Measurements from ENCODE around the gene FBXO36. TPM values are rescaled to one million over a fixed set of nuclear protein-coding genes. Genes with fewer than 3 reads are reported as not detected.
A peak's percentile ranks its signal among the peaks of the same experiment; 100 is the strongest.

The FBXO36 gene
- total and polyA plus RNA-seq, 4 donors = 0.56 to 1.3 (median 0.69) TPM

- H3K4me1 ChIP-seq (ENCODE audit: control insufficient read depth in 4 of 4, insufficient read depth in 4 of 4, low read length in 3 of 4) = peaks cover 0 to 41% (median 17%) of the 10 kb centered on the region in 4 donors
Observed at GRCh38 chr2:229914171-229914570, 8.1 kb upstream of the FBXO36 start.

GRCh38 chr2:229917793-229918192 lies 4.5 kb upstream of the FBXO36 start:
- H3K9me3 ChIP-seq (ENCODE audit: control insufficient read depth in 4 of 4, low read length in 3 of 4) = no peaks in the 10 kb centered on the region
- no peak overlapping the region for H3K9ac ChIP-seq (ENCODE audit: low read depth in 1 of 2, low read length in 2 of 2)
- no peaks in the 10 kb centered on the region for H3K27me3 ChIP-seq (ENCODE audit: control insufficient read depth in 4 of 4, insufficient read depth in 4 of 4, low read length in 3 of 4)
- DNase-seq (ENCODE audit: low spot score) = no peak
- 95% methylated on average over 5 of the region's 5 CpGs for WGBS
- peaks cover 0 to 35% (median 9%) of the 10 kb centered on the region in 4 donors for H3K4me1 ChIP-seq (ENCODE audit: control insufficient read depth in 4 of 4, insufficient read depth in 4 of 4, low read length in 3 of 4)
- peaks cover 0 to 6% (median 3%) of the 10 kb centered on the region in 4 donors for H3K36me3 ChIP-seq (ENCODE audit: control insufficient read depth in 4 of 4, insufficient read depth in 3 of 4, low read depth in 1 of 4, low read length in 3 of 4)
- no peak overlapping the region for H3K27ac ChIP-seq (ENCODE audit: low read depth in 1 of 2, low read length in 2 of 2)
- no peak overlapping the region for H3K4me3 ChIP-seq (ENCODE audit: low read depth in 1 of 3, low read length in 3 of 3)
- TF ChIP-seq, protein P1, sequence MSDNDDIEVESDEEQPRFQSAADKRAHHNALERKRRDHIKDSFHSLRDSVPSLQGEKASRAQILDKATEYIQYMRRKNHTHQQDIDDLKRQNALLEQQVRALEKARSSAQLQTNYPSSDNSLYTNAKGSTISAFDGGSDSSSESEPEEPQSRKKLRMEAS (IDR thresholded peaks at IDR 0.05) = no peak
- TF ChIP-seq SP1 (IDR thresholded peaks at IDR 0.05) = no peak
- no peak for TF ChIP-seq RAD21 (IDR thresholded peaks at IDR 0.05)
- no peak for TF ChIP-seq JUND (IDR thresholded peaks at IDR 0.05)
- TF ChIP-seq, protein P2, sequence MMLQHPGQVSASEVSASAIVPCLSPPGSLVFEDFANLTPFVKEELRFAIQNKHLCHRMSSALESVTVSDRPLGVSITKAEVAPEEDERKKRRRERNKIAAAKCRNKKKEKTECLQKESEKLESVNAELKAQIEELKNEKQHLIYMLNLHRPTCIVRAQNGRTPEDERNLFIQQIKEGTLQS (IDR thresholded peaks at IDR 0.05) = no peak
- TF ChIP-seq EGR1 (IDR thresholded peaks at IDR 0.05; ENCODE audit: low read depth in 2 of 2) = no peak
- no peak for TF ChIP-seq NR2F2 (IDR thresholded peaks at IDR 0.05)

More at GRCh38 chr2:229914171-229914570, 8.1 kb upstream of the FBXO36 start:
- Histone ChIP-seq H3K9ac (ENCODE audit: low read depth in 1 of 2, low read length in 2 of 2) (no peak overlapping the region), H3K36me3 (ENCODE audit: control insufficient read depth in 4 of 4, insufficient read depth in 3 of 4, low read depth in 1 of 4, low read length in 3 of 4) (peaks cover 0 to 8% (median 3%) of the 10 kb centered on the region in 4 donors), H3K27ac (ENCODE audit: low read depth in 1 of 2, low read length in 2 of 2) (no peak overlapping the region), H3K27me3 (ENCODE audit: control insufficient read depth in 4 of 4, insufficient read depth in 4 of 4, low read length in 3 of 4) (no peaks in the 10 kb centered on the region), H3K9me3 (ENCODE audit: control insufficient read depth in 4 of 4, low read length in 3 of 4) (no peaks in the 10 kb centered on the region), H3K4me3 (ENCODE audit: low read depth in 1 of 3, low read length in 3 of 3) (no peak overlapping the region)
- no peak for TF ChIP-seq NR2F2 (IDR thresholded peaks at IDR 0.05)
- TF ChIP-seq, protein P2 (IDR thresholded peaks at IDR 0.05) = no peak
- 80% methylated on average over 2 of the region's 2 CpGs for WGBS
- no peak for DNase-seq (ENCODE audit: low spot score)

GRCh38 chr2:229920011-229920641 lies 2.2 kb upstream of the FBXO36 start:
- Histone ChIP-seq H3K27ac (ENCODE audit: low read depth in 1 of 2, low read length in 2 of 2) (peak overlapping the region; percentile 87 to 91), H3K4me1 (ENCODE audit: control insufficient read depth in 4 of 4, insufficient read depth in 4 of 4, low read length in 3 of 4) (peaks cover 0 to 26% (median 15%) of the 10 kb centered on the region in 4 donors)
- DNase-seq (ENCODE audit: low spot score) = peak; percentile 51

More at GRCh38 chr2:229920011-229920641, 2.2 kb upstream of the FBXO36 start:
- Histone ChIP-seq H3K9me3 (ENCODE audit: control insufficient read depth in 4 of 4, low read length in 3 of 4) (no peaks in the 10 kb centered on the region), H3K27me3 (ENCODE audit: control insufficient read depth in 4 of 4, insufficient read depth in 4 of 4, low read length in 3 of 4) (no peaks in the 10 kb centered on the region), H3K4me3 (ENCODE audit: low read depth in 1 of 3, low read length in 3 of 3) (peak overlapping the region; percentile 85 to 96 (median 87)), H3K9ac (ENCODE audit: low read depth in 1 of 2, low read length in 2 of 2) (peak overlapping the region; percentile 84 to 93), H3K36me3 (ENCODE audit: control insufficient read depth in 4 of 4, insufficient read depth in 3 of 4, low read depth in 1 of 4, low read length in 3 of 4) (peaks cover 0 to 5% (median 3%) of the 10 kb centered on the region in 4 donors)
- no peak for TF ChIP-seq JUND (IDR thresholded peaks at IDR 0.05)
- TF ChIP-seq, protein P3, sequence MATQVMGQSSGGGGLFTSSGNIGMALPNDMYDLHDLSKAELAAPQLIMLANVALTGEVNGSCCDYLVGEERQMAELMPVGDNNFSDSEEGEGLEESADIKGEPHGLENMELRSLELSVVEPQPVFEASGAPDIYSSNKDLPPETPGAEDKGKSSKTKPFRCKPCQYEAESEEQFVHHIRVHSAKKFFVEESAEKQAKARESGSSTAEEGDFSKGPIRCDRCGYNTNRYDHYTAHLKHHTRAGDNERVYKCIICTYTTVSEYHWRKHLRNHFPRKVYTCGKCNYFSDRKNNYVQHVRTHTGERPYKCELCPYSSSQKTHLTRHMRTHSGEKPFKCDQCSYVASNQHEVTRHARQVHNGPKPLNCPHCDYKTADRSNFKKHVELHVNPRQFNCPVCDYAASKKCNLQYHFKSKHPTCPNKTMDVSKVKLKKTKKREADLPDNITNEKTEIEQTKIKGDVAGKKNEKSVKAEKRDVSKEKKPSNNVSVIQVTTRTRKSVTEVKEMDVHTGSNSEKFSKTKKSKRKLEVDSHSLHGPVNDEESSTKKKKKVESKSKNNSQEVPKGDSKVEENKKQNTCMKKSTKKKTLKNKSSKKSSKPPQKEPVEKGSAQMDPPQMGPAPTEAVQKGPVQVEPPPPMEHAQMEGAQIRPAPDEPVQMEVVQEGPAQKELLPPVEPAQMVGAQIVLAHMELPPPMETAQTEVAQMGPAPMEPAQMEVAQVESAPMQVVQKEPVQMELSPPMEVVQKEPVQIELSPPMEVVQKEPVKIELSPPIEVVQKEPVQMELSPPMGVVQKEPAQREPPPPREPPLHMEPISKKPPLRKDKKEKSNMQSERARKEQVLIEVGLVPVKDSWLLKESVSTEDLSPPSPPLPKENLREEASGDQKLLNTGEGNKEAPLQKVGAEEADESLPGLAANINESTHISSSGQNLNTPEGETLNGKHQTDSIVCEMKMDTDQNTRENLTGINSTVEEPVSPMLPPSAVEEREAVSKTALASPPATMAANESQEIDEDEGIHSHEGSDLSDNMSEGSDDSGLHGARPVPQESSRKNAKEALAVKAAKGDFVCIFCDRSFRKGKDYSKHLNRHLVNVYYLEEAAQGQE (IDR thresholded peaks at IDR 0.05) = no peak
- no peak for TF ChIP-seq ZBTB33 (IDR thresholded peaks at IDR 0.05)
- no peak for TF ChIP-seq YY1 (IDR thresholded peaks at IDR 0.05)
- no peak for TF ChIP-seq EGR1 (IDR thresholded peaks at IDR 0.05; ENCODE audit: low read depth in 2 of 2)
- TF ChIP-seq, protein P1 (IDR thresholded peaks at IDR 0.05) = no peak
- TF ChIP-seq TAF1 (conservative IDR thresholded peaks at IDR 0.05) = no peak
- no peak for TF ChIP-seq FOXA1 (IDR thresholded peaks at IDR 0.05)
- TF ChIP-seq, protein P4, sequence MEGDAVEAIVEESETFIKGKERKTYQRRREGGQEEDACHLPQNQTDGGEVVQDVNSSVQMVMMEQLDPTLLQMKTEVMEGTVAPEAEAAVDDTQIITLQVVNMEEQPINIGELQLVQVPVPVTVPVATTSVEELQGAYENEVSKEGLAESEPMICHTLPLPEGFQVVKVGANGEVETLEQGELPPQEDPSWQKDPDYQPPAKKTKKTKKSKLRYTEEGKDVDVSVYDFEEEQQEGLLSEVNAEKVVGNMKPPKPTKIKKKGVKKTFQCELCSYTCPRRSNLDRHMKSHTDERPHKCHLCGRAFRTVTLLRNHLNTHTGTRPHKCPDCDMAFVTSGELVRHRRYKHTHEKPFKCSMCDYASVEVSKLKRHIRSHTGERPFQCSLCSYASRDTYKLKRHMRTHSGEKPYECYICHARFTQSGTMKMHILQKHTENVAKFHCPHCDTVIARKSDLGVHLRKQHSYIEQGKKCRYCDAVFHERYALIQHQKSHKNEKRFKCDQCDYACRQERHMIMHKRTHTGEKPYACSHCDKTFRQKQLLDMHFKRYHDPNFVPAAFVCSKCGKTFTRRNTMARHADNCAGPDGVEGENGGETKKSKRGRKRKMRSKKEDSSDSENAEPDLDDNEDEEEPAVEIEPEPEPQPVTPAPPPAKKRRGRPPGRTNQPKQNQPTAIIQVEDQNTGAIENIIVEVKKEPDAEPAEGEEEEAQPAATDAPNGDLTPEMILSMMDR (IDR thresholded peaks at IDR 0.05; ENCODE audit: low read depth, low read length, missing input control) = no peak
- TF ChIP-seq RAD21 (IDR thresholded peaks at IDR 0.05) = no peak
- WGBS = 2% methylated on average over 20 of the region's 20 CpGs
